Stimulated activated naive CD8-positive, alpha-beta T cell treated with anti-CD3 and anti-CD28 coated beads, Interleukin-15, Interleukin-2, amounts not matched to agents 100 ng/mL and 50 ng/mL, for 24 hours (primary cell): ENCODE measurements around the gene SLC66A2.

Experiments
- H3K27ac Mint-ChIP-seq: one replicate; pipeline ENCODE4 v1.8.0; 2021; ENCODE audit warnings: mild to moderate bottlenecking, mixed read lengths
- H3K27me3 Mint-ChIP-seq: one replicate; pipeline ENCODE4 v1.8.0; 2021; ENCODE audit warnings: mixed read lengths
- H3K36me3 Mint-ChIP-seq: one replicate; pipeline ENCODE4 v1.8.0; 2021; ENCODE audit warnings: low read depth, mixed read lengths
- H3K4me1 Mint-ChIP-seq: one replicate; pipeline ENCODE4 v1.8.0; 2021; ENCODE audit warnings: low read depth, mixed read lengths
- H3K4me3 Mint-ChIP-seq: one replicate; pipeline ENCODE4 v1.8.0; 2021; ENCODE audit warnings: mild to moderate bottlenecking, mixed read lengths
- H3K9me3 Mint-ChIP-seq: one replicate; pipeline ENCODE4 v1.8.0; 2021; ENCODE audit warnings: mixed read lengths

SLC66A2 gene

GRCh38 chr18:79948719-79949411 lies 2.6 kb downstream of the SLC66A2 start:
- H3K9me3 Mint-ChIP-seq, result no peaks in the 10 kb centered on the region
- H3K27me3 Mint-ChIP-seq, result no peaks in the 10 kb centered on the region
- no peak overlapping the region for H3K4me3 Mint-ChIP-seq
- peaks cover 52% of the 10 kb centered on the region for H3K4me1 Mint-ChIP-seq
- no peak overlapping the region for H3K27ac Mint-ChIP-seq
- peaks cover 8% of the 10 kb centered on the region for H3K36me3 Mint-ChIP-seq

GRCh38 chr18:79947881-79948610 lies 3.4 kb downstream of the SLC66A2 start:
- H3K9me3 Mint-ChIP-seq, result no peaks in the 10 kb centered on the region
- no peaks in the 10 kb centered on the region for H3K27me3 Mint-ChIP-seq
- H3K4me3 Mint-ChIP-seq, result no peak overlapping the region
- peaks cover 8% of the 10 kb centered on the region for H3K36me3 Mint-ChIP-seq
- H3K4me1 Mint-ChIP-seq, result peaks cover 54% of the 10 kb centered on the region
- H3K27ac Mint-ChIP-seq, result no peak overlapping the region

GRCh38 chr18:79947054-79947755 lies 4.2 kb downstream of the SLC66A2 start:
- peaks cover 58% of the 10 kb centered on the region for H3K4me1 Mint-ChIP-seq
- H3K36me3 Mint-ChIP-seq, result peaks cover 14% of the 10 kb centered on the region
- H3K9me3 Mint-ChIP-seq, result no peaks in the 10 kb centered on the region
- no peak overlapping the region for H3K4me3 Mint-ChIP-seq
- H3K27ac Mint-ChIP-seq, result no peak overlapping the region
- no peaks in the 10 kb centered on the region for H3K27me3 Mint-ChIP-seq

GRCh38 chr18:79945118-79946042 lies 6.1 kb downstream of the SLC66A2 start:
- Mint-ChIP-seq H3K4me1 (peaks cover 56% of the 10 kb centered on the region), H3K27ac (no peak overlapping the region), H3K9me3 (no peaks in the 10 kb centered on the region), H3K4me3 (no peak overlapping the region), H3K36me3 (peaks cover 21% of the 10 kb centered on the region), H3K27me3 (no peaks in the 10 kb centered on the region)

DNA sequence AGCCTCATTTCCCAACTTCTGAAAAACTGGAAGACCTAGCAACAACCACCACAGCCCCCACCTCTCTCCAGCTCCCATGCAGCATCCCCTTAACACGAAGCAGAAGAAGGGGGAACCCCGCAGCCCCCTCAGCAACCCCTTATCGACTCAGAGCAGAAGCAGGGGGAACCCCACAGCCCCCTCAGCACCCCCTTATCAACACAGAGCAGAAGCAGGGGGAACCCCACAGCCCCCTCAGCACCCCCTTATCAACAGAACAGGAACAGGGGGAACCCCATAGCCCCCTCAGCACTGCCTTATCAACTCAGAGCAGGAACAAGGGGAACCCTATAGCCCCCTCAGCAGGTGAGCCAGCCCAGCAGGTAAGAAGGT lies 6.7 kb downstream of the SLC66A2 start:
- peaks cover 3% of the 10 kb centered on the region for H3K9me3 Mint-ChIP-seq
- H3K4me3 Mint-ChIP-seq, result peak overlapping the region; percentile 23
- peaks cover 52% of the 10 kb centered on the region for H3K4me1 Mint-ChIP-seq
- H3K36me3 Mint-ChIP-seq, result peaks cover 20% of the 10 kb centered on the region
- H3K27me3 Mint-ChIP-seq, result no peaks in the 10 kb centered on the region
- peak overlapping the region; percentile 61 for H3K27ac Mint-ChIP-seq

DNA sequence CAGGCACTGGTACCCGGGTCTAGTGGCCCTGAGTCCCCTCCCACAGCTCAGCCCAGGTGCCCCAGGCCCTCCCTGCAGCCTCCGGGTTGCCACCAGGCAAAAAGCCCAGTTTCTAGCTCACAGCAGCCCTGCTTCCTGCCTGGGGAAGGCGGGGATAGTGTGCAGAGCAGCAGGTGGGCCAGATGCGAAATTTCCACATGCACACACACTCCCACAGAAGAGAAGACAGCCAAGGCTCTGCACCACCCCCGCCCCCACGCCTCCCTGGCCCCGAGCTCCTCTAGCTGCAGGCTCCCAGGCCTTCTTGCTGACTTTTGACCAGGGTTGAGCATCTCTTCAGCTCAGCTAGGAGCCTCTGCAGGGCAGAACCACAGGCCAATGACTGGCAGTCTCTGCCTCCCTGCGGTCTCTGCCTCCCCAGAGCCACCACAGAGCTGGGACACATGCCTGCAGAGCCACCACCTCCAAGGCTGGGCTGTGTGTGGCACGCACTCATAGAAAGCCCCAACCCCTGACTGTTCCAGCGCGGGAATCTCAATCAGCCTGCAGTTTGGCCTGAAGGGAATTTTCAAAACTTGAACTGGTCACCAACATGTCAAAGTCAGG lies 7.2 kb downstream of the SLC66A2 start:
- Mint-ChIP-seq H3K4me3 (peak overlapping the region; percentile 23), H3K36me3 (peaks cover 22% of the 10 kb centered on the region), H3K27me3 (no peaks in the 10 kb centered on the region), H3K9me3 (peaks cover 4% of the 10 kb centered on the region), H3K27ac (peak overlapping the region; percentile 61), H3K4me1 (peaks cover 49% of the 10 kb centered on the region)

DNA sequence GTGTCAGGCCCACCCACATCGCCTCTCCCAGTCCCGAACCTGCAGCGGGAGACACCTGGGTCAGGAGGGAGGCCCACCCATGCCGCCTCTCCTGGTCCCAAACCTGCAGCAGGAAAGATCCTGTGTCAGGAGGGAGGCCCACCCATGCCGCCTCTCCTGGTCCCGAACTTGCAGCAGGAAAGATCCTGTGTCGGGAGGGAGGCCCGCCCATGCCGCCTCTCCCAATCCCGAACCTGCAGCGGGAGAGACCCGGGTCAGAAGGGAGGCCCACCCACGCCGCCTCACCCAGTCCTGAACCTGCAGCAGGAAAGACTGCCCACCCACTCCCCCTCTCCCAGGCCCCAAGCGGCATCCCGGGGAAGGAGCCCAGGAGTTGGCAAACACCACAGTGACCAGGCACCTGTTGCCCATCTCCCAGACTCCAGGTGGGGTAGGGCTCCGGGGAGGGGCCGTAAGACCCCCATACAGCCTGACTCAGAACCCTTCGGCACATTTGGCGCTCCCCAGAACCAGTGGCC lies 7.8 kb downstream of the SLC66A2 start:
- no peak overlapping the region for H3K27ac Mint-ChIP-seq
- no peak overlapping the region for H3K4me3 Mint-ChIP-seq
- peaks cover 43% of the 10 kb centered on the region for H3K4me1 Mint-ChIP-seq
- H3K27me3 Mint-ChIP-seq, result no peaks in the 10 kb centered on the region
- peaks cover 28% of the 10 kb centered on the region for H3K36me3 Mint-ChIP-seq
- peaks cover 4% of the 10 kb centered on the region for H3K9me3 Mint-ChIP-seq

- H3K4me3 Mint-ChIP-seq, result no peak overlapping the region
- H3K27me3 Mint-ChIP-seq, result no peaks in the 10 kb centered on the region
- H3K36me3 Mint-ChIP-seq, result peaks cover 33% of the 10 kb centered on the region
- peaks cover 37% of the 10 kb centered on the region for H3K4me1 Mint-ChIP-seq
- no peak overlapping the region for H3K27ac Mint-ChIP-seq
- peaks cover 4% of the 10 kb centered on the region for H3K9me3 Mint-ChIP-seq
Observed at GRCh38 chr18:79942786-79943607, 8.5 kb downstream of the SLC66A2 start.

DNA sequence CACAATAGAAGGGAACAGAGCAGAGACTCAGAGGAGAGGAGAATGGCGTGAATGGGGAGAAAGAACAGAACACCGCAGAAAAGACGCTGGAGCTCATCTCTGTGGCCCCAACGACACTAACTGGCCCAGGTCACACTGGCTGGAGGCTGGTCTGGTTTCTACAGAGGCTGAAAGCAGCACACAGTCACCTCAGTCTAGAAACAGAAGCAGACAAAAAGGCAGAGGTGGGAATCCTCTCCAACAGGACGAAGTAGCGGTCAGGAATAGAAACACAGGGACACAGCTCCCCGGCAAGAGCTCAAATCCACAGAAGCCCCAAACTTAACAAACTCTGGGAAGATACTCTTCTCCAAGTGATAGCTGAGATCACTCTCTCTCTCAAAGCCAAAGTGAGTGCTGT lies 9.2 kb downstream of the SLC66A2 start:
- no peak overlapping the region for H3K4me3 Mint-ChIP-seq
- peaks cover 41% of the 10 kb centered on the region for H3K36me3 Mint-ChIP-seq
- H3K9me3 Mint-ChIP-seq, result peaks cover 4% of the 10 kb centered on the region
- peaks cover 37% of the 10 kb centered on the region for H3K4me1 Mint-ChIP-seq
- no peaks in the 10 kb centered on the region for H3K27me3 Mint-ChIP-seq
- no peak overlapping the region for H3K27ac Mint-ChIP-seq

- peaks cover 4% of the 10 kb centered on the region for H3K9me3 Mint-ChIP-seq
- H3K4me1 Mint-ChIP-seq, result peaks cover 33% of the 10 kb centered on the region
- H3K4me3 Mint-ChIP-seq, result no peak overlapping the region
- H3K36me3 Mint-ChIP-seq, result peaks cover 47% of the 10 kb centered on the region
- H3K27me3 Mint-ChIP-seq, result no peaks in the 10 kb centered on the region
- no peak overlapping the region for H3K27ac Mint-ChIP-seq
Observed at GRCh38 chr18:79941473-79942119, 9.9 kb downstream of the SLC66A2 start.

DNA sequence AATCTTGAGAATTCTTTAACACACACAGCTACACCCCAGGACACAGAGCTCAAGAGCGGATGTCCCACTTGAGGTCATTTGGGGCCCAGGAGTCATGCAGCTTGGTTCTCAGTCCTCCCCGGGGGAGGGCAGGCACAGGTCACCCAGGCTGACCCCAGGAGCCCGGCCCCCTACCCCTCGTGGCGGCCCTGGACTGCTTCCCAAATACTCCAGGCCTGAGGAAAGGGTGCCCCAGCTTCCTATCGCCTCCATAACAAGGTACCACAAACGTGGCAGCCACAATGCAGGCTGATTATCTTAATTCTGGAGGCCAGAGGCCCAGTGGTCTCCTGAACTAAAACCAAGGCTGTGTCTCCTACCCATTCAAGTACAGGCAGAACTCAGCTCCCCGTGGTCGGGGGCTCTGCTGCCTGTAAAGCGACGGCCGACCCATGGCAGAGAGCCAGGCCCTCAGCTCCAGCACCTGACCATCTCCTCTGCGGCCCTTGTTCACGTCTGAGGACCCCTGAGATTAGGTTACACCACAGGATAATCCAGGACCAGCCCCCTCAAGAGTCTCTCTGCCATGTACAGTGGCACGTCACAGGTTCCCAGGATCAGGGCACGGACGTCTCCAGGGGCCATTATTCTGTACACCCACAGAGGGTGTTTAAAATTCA lies 10.5 kb downstream of the SLC66A2 start:
- Mint-ChIP-seq H3K9me3 (peaks cover 4% of the 10 kb centered on the region), H3K4me3 (no peak overlapping the region), H3K27me3 (no peaks in the 10 kb centered on the region), H3K27ac (no peak overlapping the region), H3K4me1 (peaks cover 28% of the 10 kb centered on the region), H3K36me3 (peaks cover 54% of the 10 kb centered on the region)

- H3K36me3 Mint-ChIP-seq, result peaks cover 60% of the 10 kb centered on the region
- peaks cover 4% of the 10 kb centered on the region for H3K9me3 Mint-ChIP-seq
- H3K27ac Mint-ChIP-seq, result peak overlapping the region; percentile 45
Observed at GRCh38 chr18:79940126-79940813, 11.2 kb downstream of the SLC66A2 start.

More at GRCh38 chr18:79940126-79940813, 11.2 kb downstream of the SLC66A2 start:
- Mint-ChIP-seq H3K4me1 (peaks cover 24% of the 10 kb centered on the region), H3K27me3 (no peaks in the 10 kb centered on the region), H3K4me3 (no peak overlapping the region)
